A549 (cell line): ENCODE measurements around the gene SLC26A9.
"Not testable (repeated sequence)": the region's sequence is repeated elsewhere in the genome, so short reads cannot be mapped to it uniquely, and the experiment has no call there.

Source experiments
- CBX8 ChIP-seq: fragments of 200-600 bp; sonication (generic); IDR thresholded peaks from 2 replicates; pipeline ENCODE4 v1.6.1; 2016
- CHD2 ChIP-seq: fragments of 150-350 bp; IDR thresholded peaks from 2 replicates; pipeline ENCODE4 v1.6.1; 2014; ENCODE audit warnings: low read length; ENCODE audit not compliant: partially characterized antibody
- CHD4 ChIP-seq: fragments of 200-600 bp; sonication (generic); IDR thresholded peaks from 2 replicates; pipeline ENCODE4 v1.6.1; 2016; ENCODE audit warnings: antibody characterized with exemption, mild to moderate bottlenecking, borderline replicate concordance
- HDAC2 ChIP-seq: fragments of 200-600 bp; sonication (generic); IDR thresholded peaks from 2 replicates; pipeline ENCODE4 v1.6.1; 2016
- POLR2A ChIP-seq: IDR thresholded peaks from 2 replicates; pipeline ENCODE4 v1.6.1; 2012; ENCODE audit warnings: mild to moderate bottlenecking, low read length
- RAD21 ChIP-seq, 2 experiments: fragments of >200 bp in 1 of 2; sonication (Bioruptor Twin) in 1 of 2; formaldehyde crosslinking in 1 of 2; IDR thresholded peaks in 1 of 2; conservative IDR thresholded peaks in 1 of 2; 2 replicates in 1 of 2; 3 replicates in 1 of 2; pipeline ENCODE4 v1.6.1; 2012 to 2018; ENCODE audit warnings: inconsistent platforms in 1 of 2
- RFX5 ChIP-seq: fragments of 450-650 bp; IDR thresholded peaks from 2 replicates; pipeline ENCODE4 v1.7.1; 2014; ENCODE audit warnings: antibody characterized with exemption, mild to moderate bottlenecking, moderate library complexity
- SMC3 ChIP-seq: fragments of >200 bp; sonication (Bioruptor Twin); formaldehyde crosslinking; IDR thresholded peaks from 3 replicates; pipeline ENCODE4 v1.6.1; 2018; ENCODE audit warnings: inconsistent platforms
- ZFP36 ChIP-seq: fragments of 450-650 bp; IDR thresholded peaks from 2 replicates; pipeline ENCODE4 v1.6.1; 2014; ENCODE audit warnings: borderline replicate concordance; ENCODE audit not compliant: partially characterized antibody
- TF ChIP-seq, protein P1 (sequence below): fragments of 200-600 bp; sonication (generic); IDR thresholded peaks from 2 replicates; pipeline ENCODE4 v1.6.1; 2016; ENCODE audit warnings: antibody characterized with exemption, mild to moderate bottlenecking, moderate library complexity
- TF ChIP-seq, protein P2 (sequence below): fragments of >200 bp; sonication (Bioruptor Twin); formaldehyde crosslinking; IDR thresholded peaks from 3 replicates; pipeline ENCODE4 v1.5.1; 2016
- TF ChIP-seq, protein P3 (sequence below): fragments of 450-650 bp; IDR thresholded peaks from 2 replicates; pipeline ENCODE4 v1.6.1; 2014; ENCODE audit warnings: antibody characterized with exemption
- TF ChIP-seq, protein P4 (sequence below): IDR thresholded peaks from 2 replicates; pipeline ENCODE4 v1.6.1; 2012

GRCh38 chr1:205892175-205892574 lies 51.1 kb downstream of the SLC26A9 start:
- TF ChIP-seq, protein P1, sequence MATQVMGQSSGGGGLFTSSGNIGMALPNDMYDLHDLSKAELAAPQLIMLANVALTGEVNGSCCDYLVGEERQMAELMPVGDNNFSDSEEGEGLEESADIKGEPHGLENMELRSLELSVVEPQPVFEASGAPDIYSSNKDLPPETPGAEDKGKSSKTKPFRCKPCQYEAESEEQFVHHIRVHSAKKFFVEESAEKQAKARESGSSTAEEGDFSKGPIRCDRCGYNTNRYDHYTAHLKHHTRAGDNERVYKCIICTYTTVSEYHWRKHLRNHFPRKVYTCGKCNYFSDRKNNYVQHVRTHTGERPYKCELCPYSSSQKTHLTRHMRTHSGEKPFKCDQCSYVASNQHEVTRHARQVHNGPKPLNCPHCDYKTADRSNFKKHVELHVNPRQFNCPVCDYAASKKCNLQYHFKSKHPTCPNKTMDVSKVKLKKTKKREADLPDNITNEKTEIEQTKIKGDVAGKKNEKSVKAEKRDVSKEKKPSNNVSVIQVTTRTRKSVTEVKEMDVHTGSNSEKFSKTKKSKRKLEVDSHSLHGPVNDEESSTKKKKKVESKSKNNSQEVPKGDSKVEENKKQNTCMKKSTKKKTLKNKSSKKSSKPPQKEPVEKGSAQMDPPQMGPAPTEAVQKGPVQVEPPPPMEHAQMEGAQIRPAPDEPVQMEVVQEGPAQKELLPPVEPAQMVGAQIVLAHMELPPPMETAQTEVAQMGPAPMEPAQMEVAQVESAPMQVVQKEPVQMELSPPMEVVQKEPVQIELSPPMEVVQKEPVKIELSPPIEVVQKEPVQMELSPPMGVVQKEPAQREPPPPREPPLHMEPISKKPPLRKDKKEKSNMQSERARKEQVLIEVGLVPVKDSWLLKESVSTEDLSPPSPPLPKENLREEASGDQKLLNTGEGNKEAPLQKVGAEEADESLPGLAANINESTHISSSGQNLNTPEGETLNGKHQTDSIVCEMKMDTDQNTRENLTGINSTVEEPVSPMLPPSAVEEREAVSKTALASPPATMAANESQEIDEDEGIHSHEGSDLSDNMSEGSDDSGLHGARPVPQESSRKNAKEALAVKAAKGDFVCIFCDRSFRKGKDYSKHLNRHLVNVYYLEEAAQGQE: not testable (repeated sequence)
- TF ChIP-seq, protein P2, sequence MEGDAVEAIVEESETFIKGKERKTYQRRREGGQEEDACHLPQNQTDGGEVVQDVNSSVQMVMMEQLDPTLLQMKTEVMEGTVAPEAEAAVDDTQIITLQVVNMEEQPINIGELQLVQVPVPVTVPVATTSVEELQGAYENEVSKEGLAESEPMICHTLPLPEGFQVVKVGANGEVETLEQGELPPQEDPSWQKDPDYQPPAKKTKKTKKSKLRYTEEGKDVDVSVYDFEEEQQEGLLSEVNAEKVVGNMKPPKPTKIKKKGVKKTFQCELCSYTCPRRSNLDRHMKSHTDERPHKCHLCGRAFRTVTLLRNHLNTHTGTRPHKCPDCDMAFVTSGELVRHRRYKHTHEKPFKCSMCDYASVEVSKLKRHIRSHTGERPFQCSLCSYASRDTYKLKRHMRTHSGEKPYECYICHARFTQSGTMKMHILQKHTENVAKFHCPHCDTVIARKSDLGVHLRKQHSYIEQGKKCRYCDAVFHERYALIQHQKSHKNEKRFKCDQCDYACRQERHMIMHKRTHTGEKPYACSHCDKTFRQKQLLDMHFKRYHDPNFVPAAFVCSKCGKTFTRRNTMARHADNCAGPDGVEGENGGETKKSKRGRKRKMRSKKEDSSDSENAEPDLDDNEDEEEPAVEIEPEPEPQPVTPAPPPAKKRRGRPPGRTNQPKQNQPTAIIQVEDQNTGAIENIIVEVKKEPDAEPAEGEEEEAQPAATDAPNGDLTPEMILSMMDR: not testable (repeated sequence)
- not testable (repeated sequence) for TF ChIP-seq CBX8; SMC3; CHD2; RFX5; CHD4; ZFP36; RAD21 (conservative IDR thresholded peaks at IDR 0.05 in 1 of 2, IDR thresholded peaks at IDR 0.05 in 1 of 2); HDAC2; POLR2A
- TF ChIP-seq, protein P3, sequence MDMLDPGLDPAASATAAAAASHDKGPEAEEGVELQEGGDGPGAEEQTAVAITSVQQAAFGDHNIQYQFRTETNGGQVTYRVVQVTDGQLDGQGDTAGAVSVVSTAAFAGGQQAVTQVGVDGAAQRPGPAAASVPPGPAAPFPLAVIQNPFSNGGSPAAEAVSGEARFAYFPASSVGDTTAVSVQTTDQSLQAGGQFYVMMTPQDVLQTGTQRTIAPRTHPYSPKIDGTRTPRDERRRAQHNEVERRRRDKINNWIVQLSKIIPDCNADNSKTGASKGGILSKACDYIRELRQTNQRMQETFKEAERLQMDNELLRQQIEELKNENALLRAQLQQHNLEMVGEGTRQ: not testable (repeated sequence)
- TF ChIP-seq, protein P4, sequence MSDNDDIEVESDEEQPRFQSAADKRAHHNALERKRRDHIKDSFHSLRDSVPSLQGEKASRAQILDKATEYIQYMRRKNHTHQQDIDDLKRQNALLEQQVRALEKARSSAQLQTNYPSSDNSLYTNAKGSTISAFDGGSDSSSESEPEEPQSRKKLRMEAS: not testable (repeated sequence)
